GM19467 (cell line): ENCODE data around the gene CPLX3.

Experiments
- ATAC-seq: cut with Tn5 transposase; IDR thresholded peaks from one replicate; pipeline ENCODE4 v1.9.1; 2021; ENCODE audit warnings: mild to moderate bottlenecking, moderate library complexity; ENCODE audit not compliant: unreplicated experiment

The CPLX3 gene

GRCh38 chr15:74843891-74844299, 17.5 kb downstream of the CPLX3 start:
- ATAC-seq: no peak

GRCh38 chr15:74844319-74845207, 18.1 kb downstream of the CPLX3 start:
- ATAC-seq: no peak

- no peak for ATAC-seq
These were observed 18.8 kb downstream of the CPLX3 start for GRCh38 chr15:74845208-74845568.

GRCh38 chr15:74845581-74845980, 19.2 kb downstream of the CPLX3 start:
- ATAC-seq: no peak

- ATAC-seq: no peak
These were observed 21.0 kb downstream of the CPLX3 start for GRCh38 chr15:74847432-74847831.

GRCh38 chr15:74850393-74850792, 24.0 kb downstream of the CPLX3 start:
- ATAC-seq: no peak

- no peak for ATAC-seq
These were observed 25.5 kb downstream of the CPLX3 start for GRCh38 chr15:74851960-74852359.

- ATAC-seq: no peak
These were observed 28.1 kb downstream of the CPLX3 start for GRCh38 chr15:74854453-74855022.

GRCh38 chr15:74855857-74856256, 29.4 kb downstream of the CPLX3 start:
- ATAC-seq: no peak

- no peak for ATAC-seq
These were observed 30.1 kb downstream of the CPLX3 start for GRCh38 chr15:74856537-74856936.

GRCh38 chr15:74857082-74857655, 30.7 kb downstream of the CPLX3 start:
- peak; percentile 53 for ATAC-seq

- peak; percentile 19 for ATAC-seq
These were observed 31.4 kb downstream of the CPLX3 start for GRCh38 chr15:74857671-74858368.

GRCh38 chr15:74858369-74858740, 31.9 kb downstream of the CPLX3 start:
- no peak for ATAC-seq

- ATAC-seq: no peak
These were observed 37.0 kb downstream of the CPLX3 start for GRCh38 chr15:74863239-74864056.

GRCh38 chr15:74864296-74864695, 37.9 kb downstream of the CPLX3 start:
- no peak for ATAC-seq

GRCh38 chr15:74865316-74865715, 38.9 kb downstream of the CPLX3 start:
- ATAC-seq: no peak

- no peak for ATAC-seq
These were observed 39.7 kb downstream of the CPLX3 start for GRCh38 chr15:74866090-74866489.

- ATAC-seq: no peak
These were observed 41.1 kb downstream of the CPLX3 start for GRCh38 chr15:74867466-74868038.

- ATAC-seq: no peak
These were observed 41.6 kb downstream of the CPLX3 start for GRCh38 chr15:74868059-74868458.

- ATAC-seq: no peak
These were observed 42.9 kb downstream of the CPLX3 start for GRCh38 chr15:74869372-74869725.
